AG04450 (cell line): ENCODE data around the gene PLOD3. TPM values are rescaled to one million over a fixed set of nuclear protein-coding genes. Genes with fewer than 3 reads are reported as not detected.

Source experiments
- CTCF ChIA-PET: fragments of 300-600, 350-600 bp; formaldehyde crosslinking; extraction: SDS; loops from one replicate; lab custom pipeline; 2022; ENCODE audit warnings: antibody characterized with exemption, inconsistent platforms; lab: Charles Lee
- POLR2A ChIA-PET: fragments of 350-600 bp; formaldehyde crosslinking; extraction: SDS; loops from one replicate; lab custom pipeline; 2021; ENCODE audit warnings: antibody characterized with exemption, inconsistent platforms; lab: Yijun Ruan, JAX
- DNase-seq: peaks from one replicate; pipeline ENCODE4 v3.0.0-alpha.2; 2011; ENCODE audit warnings: low read depth, low spot score
- H3K27ac ChIP-seq: one replicate; pipeline ENCODE4 v1.5.1; 2012; ENCODE audit warnings: low read depth, low read length, control low read depth
- H3K27me3 ChIP-seq: one replicate; pipeline ENCODE4 v1.6.0; 2012; ENCODE audit warnings: low read length; ENCODE audit not compliant: control insufficient read depth, insufficient read depth
- H3K4me3 ChIP-seq: 2 replicates; pipeline ENCODE4 v1.5.1; 2011; ENCODE audit warnings: mild to moderate bottlenecking, low read depth, low read length, control low read depth
- H3K9me3 ChIP-seq: 2 replicates; pipeline ENCODE4 v1.5.1; 2012; ENCODE audit warnings: low read length; ENCODE audit not compliant: control insufficient read depth, insufficient read depth
- polyA plus RNA-seq: library from polyadenylated mRNA; depleted of rRNA; stranded (reverse); fragments of >200 nt; gene quantifications from 2 replicates; pipeline ENCODE4 v1.2.3, GENCODE V29; 2011
- TF ChIP-seq, protein P1 (sequence below): IDR thresholded peaks from 2 replicates; pipeline ENCODE4 v1.5.1; 2011; ENCODE audit warnings: low read depth, low read length, control low read depth, inconsistent platforms

Gene PLOD3
- polyA plus RNA-seq, 1 experiment = 60.6 TPM

DNA sequence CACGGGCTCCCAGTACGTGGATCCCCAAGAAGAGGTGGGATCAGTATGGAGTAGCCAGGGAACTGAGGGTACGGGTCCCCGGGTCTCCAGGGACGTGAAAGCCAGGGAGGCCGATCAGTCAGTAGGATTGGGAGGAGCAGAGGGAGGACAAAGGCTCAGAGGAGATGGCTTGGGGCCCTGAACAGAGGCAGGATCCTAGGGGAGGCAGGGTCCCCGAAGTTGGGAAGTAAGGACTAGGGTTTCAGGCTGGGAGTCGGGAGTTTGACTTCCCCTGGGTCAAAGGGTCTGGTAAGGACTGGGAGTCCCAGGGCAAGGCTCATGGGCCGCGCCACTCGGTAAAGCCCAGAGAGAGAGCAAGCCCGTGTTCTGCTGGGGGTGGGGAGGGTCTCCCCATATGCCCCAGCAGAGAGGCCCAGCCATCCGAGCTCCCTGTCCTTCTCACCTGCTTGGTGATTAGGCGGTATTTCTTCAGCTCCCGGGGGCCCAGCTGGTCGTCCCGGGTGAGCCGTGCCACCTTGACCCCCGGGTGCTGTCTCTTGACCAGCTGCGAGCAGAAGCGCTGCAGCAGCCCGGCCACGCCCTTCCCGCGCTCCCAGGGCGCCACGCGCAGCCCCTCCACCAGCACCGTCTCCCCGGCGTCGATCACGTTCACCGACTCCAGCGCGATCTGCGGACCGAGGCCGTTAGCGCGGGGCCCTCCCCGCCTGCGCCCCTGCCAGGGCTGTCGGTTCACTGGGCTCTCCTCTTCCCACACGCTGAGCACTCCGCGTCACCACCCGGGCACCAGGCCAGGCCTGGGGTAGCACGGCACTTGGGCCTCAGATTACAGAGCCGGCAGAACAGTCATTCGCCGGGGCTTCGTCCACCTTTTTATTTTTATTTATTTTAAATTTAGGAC lies 44.3 kb downstream of the PLOD3 start:
- ChIA-PET POLR2A (interaction anchor here (0.9 kb wide), 1 partner anchor 45 kb away, joined by 3 read pairs; the partner anchor contains the start of gene ZNHIT1), CTCF (interaction anchor here (0.7 to 1.9 kb wide), 3 partner anchors 19 to 96 kb away, joined by 3 to 16 read pairs (median 12); no protein-coding TSS in a partner anchor)
- TF ChIP-seq, protein P1, sequence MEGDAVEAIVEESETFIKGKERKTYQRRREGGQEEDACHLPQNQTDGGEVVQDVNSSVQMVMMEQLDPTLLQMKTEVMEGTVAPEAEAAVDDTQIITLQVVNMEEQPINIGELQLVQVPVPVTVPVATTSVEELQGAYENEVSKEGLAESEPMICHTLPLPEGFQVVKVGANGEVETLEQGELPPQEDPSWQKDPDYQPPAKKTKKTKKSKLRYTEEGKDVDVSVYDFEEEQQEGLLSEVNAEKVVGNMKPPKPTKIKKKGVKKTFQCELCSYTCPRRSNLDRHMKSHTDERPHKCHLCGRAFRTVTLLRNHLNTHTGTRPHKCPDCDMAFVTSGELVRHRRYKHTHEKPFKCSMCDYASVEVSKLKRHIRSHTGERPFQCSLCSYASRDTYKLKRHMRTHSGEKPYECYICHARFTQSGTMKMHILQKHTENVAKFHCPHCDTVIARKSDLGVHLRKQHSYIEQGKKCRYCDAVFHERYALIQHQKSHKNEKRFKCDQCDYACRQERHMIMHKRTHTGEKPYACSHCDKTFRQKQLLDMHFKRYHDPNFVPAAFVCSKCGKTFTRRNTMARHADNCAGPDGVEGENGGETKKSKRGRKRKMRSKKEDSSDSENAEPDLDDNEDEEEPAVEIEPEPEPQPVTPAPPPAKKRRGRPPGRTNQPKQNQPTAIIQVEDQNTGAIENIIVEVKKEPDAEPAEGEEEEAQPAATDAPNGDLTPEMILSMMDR = no peak
- peak overlapping the region; percentile 46 for H3K4me3 ChIP-seq
- H3K9me3 ChIP-seq = peaks cover 2% of the 10 kb centered on the region; the same call in 1 of the 2 replicates
- H3K27me3 ChIP-seq = peaks cover 70% of the 10 kb centered on the region
- peak overlapping the region; percentile 31 for H3K27ac ChIP-seq
- peak; percentile 68 for DNase-seq

DNA sequence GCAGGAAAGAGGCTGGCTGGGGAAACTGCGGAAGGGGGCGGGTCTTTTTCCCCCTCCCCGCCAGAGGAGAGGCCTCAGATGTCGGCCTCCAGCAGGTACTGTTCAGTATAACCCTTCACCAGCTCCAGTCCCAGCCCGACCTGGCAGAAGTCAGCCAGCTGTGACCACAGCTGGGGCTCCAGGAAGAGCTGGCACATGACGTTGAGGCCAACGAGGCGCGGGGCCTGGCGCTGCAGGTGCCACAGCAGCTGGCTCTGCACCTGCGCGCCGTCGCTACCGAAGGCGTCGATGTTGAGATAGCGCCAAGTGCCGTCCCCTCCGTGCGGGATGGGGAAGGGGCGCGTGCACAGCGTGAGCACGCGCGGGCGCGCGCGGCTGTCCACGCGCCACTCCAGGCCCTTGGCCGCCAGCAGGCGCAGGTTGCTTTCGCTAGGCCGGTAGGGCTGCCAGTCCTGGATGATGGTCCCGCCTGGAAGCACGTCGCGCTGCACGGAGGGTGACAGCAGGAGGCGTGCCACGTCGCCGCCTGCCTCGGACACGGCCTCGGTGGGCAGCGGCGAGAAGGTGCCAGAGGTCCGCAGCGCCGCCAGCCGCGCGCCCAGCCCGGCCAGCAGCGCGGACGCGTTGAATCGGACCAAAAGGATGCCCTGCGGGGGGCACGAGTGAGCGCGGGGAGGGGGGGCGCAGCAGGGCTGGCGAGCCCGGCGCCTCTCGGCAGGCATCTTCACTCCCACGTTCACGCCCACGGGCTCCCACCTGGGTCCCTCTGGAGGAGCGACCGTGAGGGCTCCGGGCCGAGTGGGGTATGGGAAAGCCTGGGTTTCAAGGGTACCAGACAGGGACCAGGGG lies 45.2 kb downstream of the PLOD3 start:
- Histone ChIP-seq H3K27ac (no peak overlapping the region), H3K4me3 (peak overlapping the region; percentile 46; the same call in 1 of the 2 replicates), H3K9me3 (peaks cover 2% of the 10 kb centered on the region; the same call in 1 of the 2 replicates), H3K27me3 (peaks cover 61% of the 10 kb centered on the region)
- no peak for DNase-seq
- CTCF ChIA-PET = interaction anchor here (0.6 to 3.0 kb wide), 8 partner anchors 11 to 283 kb away, joined by 3 to 21 read pairs (median 5); partner anchors contain the start of genes PLOD3, UFSP1 and ZNHIT1
- TF ChIP-seq, protein P1 = no peak
- POLR2A ChIA-PET = interaction anchor here (0.6 kb wide), 1 partner anchor 11 kb away, joined by 11 read pairs; no protein-coding TSS in a partner anchor

DNA sequence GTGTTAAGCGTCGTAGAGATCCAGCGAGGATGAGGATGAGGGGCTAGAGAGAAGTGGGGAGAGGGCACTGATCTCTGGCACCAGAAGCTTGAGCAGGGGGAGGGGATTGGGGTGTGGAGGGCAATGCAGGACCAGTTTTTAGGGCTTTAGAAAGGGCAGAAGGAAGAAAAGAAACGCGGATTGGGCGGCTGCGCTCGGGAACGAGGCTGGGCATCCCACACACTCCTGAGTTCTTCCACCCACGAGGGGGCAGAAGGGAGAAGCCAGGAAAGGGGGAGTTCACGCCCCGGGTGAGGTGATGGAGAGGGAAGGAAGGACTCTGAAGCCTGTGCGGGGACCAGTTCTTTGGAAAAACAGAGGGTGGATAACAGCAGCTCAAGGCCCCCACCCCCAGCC lies 45.9 kb downstream of the PLOD3 start:
- CTCF ChIA-PET = interaction anchor here (0.6 to 3.0 kb wide), 7 partner anchors 10 to 282 kb away, joined by 3 to 21 read pairs (median 5); partner anchors contain the start of genes PLOD3, UFSP1 and ZNHIT1

DNA sequence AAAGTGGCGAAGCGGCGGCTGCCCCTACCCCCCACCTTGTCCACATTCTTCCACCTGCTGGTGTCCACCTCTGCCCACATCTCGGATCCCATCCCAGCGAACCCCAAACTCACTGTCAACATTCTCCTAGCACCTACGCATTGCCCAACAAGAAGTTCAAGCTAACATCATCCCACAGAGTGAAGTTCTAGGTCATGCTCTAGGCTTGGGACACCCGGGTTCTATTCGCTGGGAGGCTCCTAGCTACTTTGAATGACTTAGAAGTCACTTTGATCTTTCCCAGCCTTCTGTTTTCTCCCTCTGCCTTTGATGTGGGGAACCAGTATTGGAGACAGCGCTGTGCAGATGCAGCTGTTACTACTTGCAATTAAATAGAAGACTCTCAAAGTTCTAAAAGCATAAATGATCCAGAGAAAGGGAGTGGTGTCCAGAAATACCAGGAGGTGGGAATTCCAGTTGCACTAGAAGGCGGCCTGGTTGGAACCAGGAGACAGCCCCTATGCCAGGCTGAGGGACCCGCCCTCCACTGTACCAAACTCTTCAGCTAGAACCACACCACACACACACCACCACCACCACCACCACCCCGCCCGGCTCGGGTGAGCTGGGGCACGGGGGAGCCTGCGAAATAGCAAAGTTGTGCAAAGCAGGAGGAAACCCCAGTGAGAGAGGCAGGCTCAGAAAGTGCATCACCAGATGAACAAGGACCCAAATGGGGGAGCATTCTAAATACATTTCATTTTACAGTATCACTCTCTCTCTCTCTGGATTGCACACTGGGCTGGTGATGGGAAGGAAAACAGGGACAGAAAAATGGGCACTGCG lies 46.6 kb downstream of the PLOD3 start:
- TF ChIP-seq, protein P1 = no peak
- peaks cover 2% of the 10 kb centered on the region; the same call in 1 of the 2 replicates for H3K9me3 ChIP-seq
- H3K4me3 ChIP-seq = no peak overlapping the region
- POLR2A ChIA-PET = no interaction called here
- DNase-seq = no peak
- CTCF ChIA-PET = interaction anchor here (0.6 to 3.0 kb wide), 11 partner anchors 10 to 112 kb away, joined by 3 to 21 read pairs (median 4); partner anchors contain the start of genes PLOD3 and ZNHIT1
- H3K27ac ChIP-seq = no peak overlapping the region
- H3K27me3 ChIP-seq = peaks cover 50% of the 10 kb centered on the region

More for the DNA sequence above, 45.9 kb downstream of the PLOD3 start:
- TF ChIP-seq, protein P1 = peak; percentile 47
- POLR2A ChIA-PET = no interaction called here
- Histone ChIP-seq H3K27me3 (peaks cover 53% of the 10 kb centered on the region), H3K27ac (no peak overlapping the region), H3K4me3 (no peak overlapping the region), H3K9me3 (peaks cover 2% of the 10 kb centered on the region; the same call in 1 of the 2 replicates)
- DNase-seq = no peak
